HG02938 (cell line): ENCODE measurements around the gene PSMA8.
"Not testable (repeated sequence)": the region's sequence is repeated elsewhere in the genome, so short reads cannot be mapped to it uniquely, and the experiment has no call there.

Experiments used
- ATAC-seq: cut with Tn5 transposase; IDR thresholded peaks from one replicate; pipeline ENCODE4 v1.9.1; 2021; ENCODE audit warnings: mild to moderate bottlenecking, moderate library complexity; ENCODE audit not compliant: unreplicated experiment

PSMA8 gene

GRCh38 chr18:26228562-26229260, 95.0 kb downstream of the PSMA8 start:
- no peak for ATAC-seq

GRCh38 chr18:26230497-26230896, 96.8 kb downstream of the PSMA8 start:
- ATAC-seq = no peak

GRCh38 chr18:26233208-26233607, 99.5 kb downstream of the PSMA8 start:
- ATAC-seq = no peak

- ATAC-seq = not testable (repeated sequence)
Measured at GRCh38 chr18:26237363-26237762, 103.7 kb downstream of the PSMA8 start.

GRCh38 chr18:26238718-26239117, 105.0 kb downstream of the PSMA8 start:
- not testable (repeated sequence) for ATAC-seq

GRCh38 chr18:26242392-26242791, 108.7 kb downstream of the PSMA8 start:
- ATAC-seq = not testable (repeated sequence)
